ENCODE measurements around the gene HMCN2.

The HMCN2 gene

GRCh38 chr9:130390390-130390789 lies 124.8 kb downstream of the HMCN2 start:
- no peaks in the 10 kb centered on the region for H3K36me3 ChIP-seq (ENCODE audit: insufficient read depth, low read length)
- no peaks in the 10 kb centered on the region for H4K20me1 ChIP-seq (ENCODE audit: insufficient read depth, low read length, poor library complexity, severe bottlenecking)
- no peak overlapping the region for H3K9ac ChIP-seq (ENCODE audit: low read depth, low read length, poor library complexity, severe bottlenecking)
- no peaks in the 10 kb centered on the region for H3K9me3 ChIP-seq (ENCODE audit: insufficient read depth, low read depth, low read length)
- H3K9me2 ChIP-seq (replicated peaks; ENCODE audit: low read depth, low read length), result no peaks in the 10 kb centered on the region
- no peaks in the 10 kb centered on the region for H3K79me2 ChIP-seq (ENCODE audit: insufficient read depth, low read length)
- no peak overlapping the region for H3K4me3 ChIP-seq (ENCODE audit: low read length, poor library complexity, severe bottlenecking)
- no peaks in the 10 kb centered on the region for H3K4me1 ChIP-seq (ENCODE audit: insufficient read depth, low read length, poor library complexity, severe bottlenecking)
- no peak for TF ChIP-seq EZH2phosphoT487 (IDR thresholded peaks at IDR 0.05; ENCODE audit: borderline replicate concordance)
- TF ChIP-seq, protein P1, sequence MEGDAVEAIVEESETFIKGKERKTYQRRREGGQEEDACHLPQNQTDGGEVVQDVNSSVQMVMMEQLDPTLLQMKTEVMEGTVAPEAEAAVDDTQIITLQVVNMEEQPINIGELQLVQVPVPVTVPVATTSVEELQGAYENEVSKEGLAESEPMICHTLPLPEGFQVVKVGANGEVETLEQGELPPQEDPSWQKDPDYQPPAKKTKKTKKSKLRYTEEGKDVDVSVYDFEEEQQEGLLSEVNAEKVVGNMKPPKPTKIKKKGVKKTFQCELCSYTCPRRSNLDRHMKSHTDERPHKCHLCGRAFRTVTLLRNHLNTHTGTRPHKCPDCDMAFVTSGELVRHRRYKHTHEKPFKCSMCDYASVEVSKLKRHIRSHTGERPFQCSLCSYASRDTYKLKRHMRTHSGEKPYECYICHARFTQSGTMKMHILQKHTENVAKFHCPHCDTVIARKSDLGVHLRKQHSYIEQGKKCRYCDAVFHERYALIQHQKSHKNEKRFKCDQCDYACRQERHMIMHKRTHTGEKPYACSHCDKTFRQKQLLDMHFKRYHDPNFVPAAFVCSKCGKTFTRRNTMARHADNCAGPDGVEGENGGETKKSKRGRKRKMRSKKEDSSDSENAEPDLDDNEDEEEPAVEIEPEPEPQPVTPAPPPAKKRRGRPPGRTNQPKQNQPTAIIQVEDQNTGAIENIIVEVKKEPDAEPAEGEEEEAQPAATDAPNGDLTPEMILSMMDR (conservative IDR thresholded peaks at IDR 0.05; ENCODE audit: low read length), result no peak
- no peak overlapping the region for H3K4me2 ChIP-seq (ENCODE audit: low read depth, low read length, poor library complexity, severe bottlenecking)
- H3K27me3 ChIP-seq (ENCODE audit: insufficient read depth, low read length, poor library complexity, severe bottlenecking), result no peaks in the 10 kb centered on the region
- H2AFZ ChIP-seq (ENCODE audit: low read length), result no peak overlapping the region
- H3F3A ChIP-seq (ENCODE audit: low read depth), result no peaks in the 10 kb centered on the region

DNA sequence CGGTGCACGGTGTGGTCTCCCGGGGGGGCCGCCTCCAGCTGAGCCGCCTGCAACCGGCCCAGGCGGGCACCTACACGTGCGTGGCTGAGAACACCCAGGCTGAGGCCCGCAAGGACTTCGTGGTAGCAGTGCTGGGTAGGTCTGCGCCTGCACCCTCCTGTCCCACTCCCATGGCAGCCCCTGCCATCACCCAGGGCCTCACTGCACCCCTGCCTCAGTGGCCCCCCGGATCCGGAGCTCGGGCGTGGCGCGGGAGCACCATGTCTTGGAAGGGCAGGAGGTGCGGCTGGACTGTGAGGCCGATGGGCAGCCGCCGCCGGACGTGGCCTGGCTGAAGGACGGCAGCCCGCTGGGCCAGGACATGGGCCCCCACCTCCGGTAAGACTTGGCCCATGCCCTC lies 125.4 kb downstream of the HMCN2 start:
- Histone ChIP-seq H3K27me3 (ENCODE audit: insufficient read depth, low read length, poor library complexity, severe bottlenecking) (no peaks in the 10 kb centered on the region), H3K4me3 (ENCODE audit: low read length, poor library complexity, severe bottlenecking) (no peak overlapping the region), H3K9me3 (ENCODE audit: insufficient read depth, low read depth, low read length) (no peaks in the 10 kb centered on the region), H3K4me2 (ENCODE audit: low read depth, low read length, poor library complexity, severe bottlenecking) (no peak overlapping the region), H4K20me1 (ENCODE audit: insufficient read depth, low read length, poor library complexity, severe bottlenecking) (no peaks in the 10 kb centered on the region), H3K79me2 (ENCODE audit: insufficient read depth, low read length) (no peaks in the 10 kb centered on the region), H3F3A (ENCODE audit: low read depth) (no peaks in the 10 kb centered on the region), H2AFZ (ENCODE audit: low read length) (no peak overlapping the region), H3K4me1 (ENCODE audit: insufficient read depth, low read length, poor library complexity, severe bottlenecking) (no peaks in the 10 kb centered on the region), H3K9ac (ENCODE audit: low read depth, low read length, poor library complexity, severe bottlenecking) (no peak overlapping the region), H3K9me2 (replicated peaks; ENCODE audit: low read depth, low read length) (no peaks in the 10 kb centered on the region), H3K36me3 (ENCODE audit: insufficient read depth, low read length) (no peaks in the 10 kb centered on the region)
- no peak for TF ChIP-seq EZH2phosphoT487 (IDR thresholded peaks at IDR 0.05; ENCODE audit: borderline replicate concordance)
- TF ChIP-seq, protein P1 (conservative IDR thresholded peaks at IDR 0.05; ENCODE audit: low read length), result no peak

DNA sequence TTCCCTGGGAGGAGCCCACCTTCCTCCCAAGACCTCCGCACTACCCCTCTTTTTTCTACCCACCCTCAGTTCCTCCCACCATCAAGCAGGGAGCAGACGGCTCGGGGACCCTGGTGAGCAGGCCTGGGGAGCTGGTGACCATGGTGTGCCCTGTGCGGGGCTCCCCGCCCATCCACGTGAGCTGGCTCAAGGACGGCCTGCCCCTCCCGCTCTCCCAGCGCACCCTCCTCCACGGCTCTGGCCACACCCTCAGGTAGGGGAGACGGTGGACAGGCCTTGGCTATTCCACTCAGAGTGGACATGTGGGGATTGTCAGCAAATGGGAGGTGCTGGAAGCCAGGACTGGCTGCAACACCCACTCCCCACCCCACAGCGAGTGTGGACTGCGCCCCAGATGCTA lies 126.3 kb downstream of the HMCN2 start:
- Histone ChIP-seq H3K36me3 (ENCODE audit: insufficient read depth, low read length) (no peaks in the 10 kb centered on the region), H4K20me1 (ENCODE audit: insufficient read depth, low read length, poor library complexity, severe bottlenecking) (no peaks in the 10 kb centered on the region), H2AFZ (ENCODE audit: low read length) (no peak overlapping the region), H3K4me3 (ENCODE audit: low read length, poor library complexity, severe bottlenecking) (no peak overlapping the region), H3K4me1 (ENCODE audit: insufficient read depth, low read length, poor library complexity, severe bottlenecking) (no peaks in the 10 kb centered on the region), H3F3A (ENCODE audit: low read depth) (no peaks in the 10 kb centered on the region), H3K9me2 (replicated peaks; ENCODE audit: low read depth, low read length) (no peaks in the 10 kb centered on the region), H3K27me3 (ENCODE audit: insufficient read depth, low read length, poor library complexity, severe bottlenecking) (no peaks in the 10 kb centered on the region), H3K9ac (ENCODE audit: low read depth, low read length, poor library complexity, severe bottlenecking) (no peak overlapping the region), H3K4me2 (ENCODE audit: low read depth, low read length, poor library complexity, severe bottlenecking) (no peak overlapping the region), H3K9me3 (ENCODE audit: insufficient read depth, low read depth, low read length) (no peaks in the 10 kb centered on the region), H3K79me2 (ENCODE audit: insufficient read depth, low read length) (no peaks in the 10 kb centered on the region)
- TF ChIP-seq EZH2phosphoT487 (IDR thresholded peaks at IDR 0.05; ENCODE audit: borderline replicate concordance), result no peak
- TF ChIP-seq, protein P1 (conservative IDR thresholded peaks at IDR 0.05; ENCODE audit: low read length), result no peak
